Activated CD4-positive, alpha-beta memory T cell treated with anti-CD3 and anti-CD28 coated beads for 36 hours (primary cell): ENCODE data around the gene WFIKKN2. TPM values are rescaled to one million over a fixed set of nuclear protein-coding genes. Genes with fewer than 3 reads are reported as not detected.

Experiments used
- CTCF ChIA-PET: fragments of 350-600 bp; sonication (Branson Sonifier 250); formaldehyde crosslinking; loops from one replicate; lab custom pipeline; 2021; ENCODE audit warnings: antibody characterized with exemption, inconsistent platforms; lab: Charles Lee
- POLR2A ChIA-PET: fragments of 350-600 bp; sonication (Branson Sonifier 250); formaldehyde crosslinking; loops from one replicate; lab custom pipeline; 2021; ENCODE audit warnings: antibody characterized with exemption; lab: Charles Lee
- DNase-seq: peaks from one replicate; pipeline ENCODE4 v3.0.0-alpha.2; 2020
- H3K27ac Mint-ChIP-seq: one replicate; pipeline ENCODE4 v1.8.0; 2021; ENCODE audit warnings: mixed read lengths
- H3K27me3 Mint-ChIP-seq: one replicate; pipeline ENCODE4 v1.8.0; 2021; ENCODE audit warnings: mixed read lengths
- H3K36me3 Mint-ChIP-seq: one replicate; pipeline ENCODE4 v1.8.0; 2021; ENCODE audit warnings: mixed read lengths
- H3K4me1 Mint-ChIP-seq: one replicate; pipeline ENCODE4 v1.8.0; 2021; ENCODE audit warnings: low read depth, mixed read lengths
- H3K4me3 Mint-ChIP-seq: one replicate; pipeline ENCODE4 v1.8.0; 2021; ENCODE audit warnings: mild to moderate bottlenecking, mixed read lengths
- H3K9me3 Mint-ChIP-seq: one replicate; pipeline ENCODE4 v1.8.0; 2021; ENCODE audit warnings: mixed read lengths
- intact Hi-C: fragments of 100-400 bp; cut with micrococcal nuclease; formaldehyde crosslinking; loops from one replicate; pipeline ENCODE4 v1.15.1; 2023
- total RNA-seq, 2 experiments: library from RNA; stranded (reverse); gene quantifications; one replicate each; pipeline ENCODE4 v1.2.3, GENCODE V29; 2021

WFIKKN2 gene
- total RNA-seq, 2 experiments from 2014 or later: not detected

- Mint-ChIP-seq H3K4me1 (peaks cover 27% of the 10 kb centered on the region), H3K4me3 (no peak overlapping the region), H3K36me3 (peaks cover 19% of the 10 kb centered on the region), H3K9me3 (no peaks in the 10 kb centered on the region), H3K27me3 (no peaks in the 10 kb centered on the region), H3K27ac (no peak overlapping the region)
- ChIA-PET POLR2A (interaction anchor here (1.2 kb wide), 2 partner anchors 10 to 93 kb away, joined by 5 read pairs; no protein-coding TSS in a partner anchor), CTCF (interaction anchor here (0.6 to 9.4 kb wide), 9 partner anchors 8 to 160 kb away, joined by 3 to 153 read pairs (median 4); no protein-coding TSS in a partner anchor)
- intact Hi-C loops: no loop called here
- DNase-seq: no peak
These were observed 26.6 kb downstream of the WFIKKN2 start for GRCh38 chr17:50861822-50862528.

- Mint-ChIP-seq H3K27ac (peak overlapping the region; percentile 39), H3K4me1 (peaks cover 33% of the 10 kb centered on the region), H3K27me3 (no peaks in the 10 kb centered on the region), H3K4me3 (peak overlapping the region; percentile 4), H3K36me3 (peaks cover 19% of the 10 kb centered on the region), H3K9me3 (no peaks in the 10 kb centered on the region)
- intact Hi-C loops: loop anchor here (1.0 kb wide), 1 partner anchor 94 kb away; no protein-coding TSS in a partner anchor
- DNase-seq: peak; percentile 73
- CTCF ChIA-PET: interaction anchor here (0.6 to 9.4 kb wide), 15 partner anchors 10 to 97 kb away, joined by 3 to 153 read pairs (median 4); no protein-coding TSS in a partner anchor
- POLR2A ChIA-PET: interaction anchor here (0.6 to 1.3 kb wide), 3 partner anchors 68 to 81 kb away, joined by 3 to 4 read pairs (median 4); no protein-coding TSS in a partner anchor
These were observed 27.9 kb downstream of the WFIKKN2 start for GRCh38 chr17:50863221-50863843.

DNA sequence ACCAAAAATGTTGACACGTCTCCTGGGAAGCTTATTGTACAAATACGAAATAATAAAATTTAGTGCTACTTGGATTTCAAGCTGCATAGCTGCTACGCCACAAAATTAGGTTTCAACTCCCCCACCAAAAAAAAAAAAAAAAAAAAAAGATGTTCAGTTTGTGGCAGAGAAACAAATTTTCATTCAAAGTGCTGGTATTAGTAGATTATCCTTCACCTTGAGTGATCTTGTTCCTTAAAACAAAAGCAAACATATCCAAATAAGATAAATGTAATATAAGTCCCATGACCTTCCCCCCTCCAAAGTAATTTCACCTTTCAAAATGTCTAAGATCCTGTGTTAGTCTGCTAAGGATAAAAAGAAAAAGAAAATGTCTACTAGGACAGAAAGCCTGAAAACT, 28.5 kb downstream of the WFIKKN2 start:
- POLR2A ChIA-PET: interaction anchor here (1.1 to 1.3 kb wide), 2 partner anchors 78 to 80 kb away, joined by 3 to 4 read pairs; no protein-coding TSS in a partner anchor
- Mint-ChIP-seq H3K4me3 (peak overlapping the region; percentile 100), H3K27me3 (no peaks in the 10 kb centered on the region), H3K9me3 (no peaks in the 10 kb centered on the region), H3K4me1 (peaks cover 37% of the 10 kb centered on the region), H3K36me3 (peaks cover 19% of the 10 kb centered on the region), H3K27ac (peak overlapping the region; percentile 99)
- intact Hi-C loops: loop anchor here (1.0 kb wide), 1 partner anchor 93 kb away; no protein-coding TSS in a partner anchor
- DNase-seq: no peak
- CTCF ChIA-PET: interaction anchor here (0.6 to 9.4 kb wide), 15 partner anchors 10 to 283 kb away, joined by 3 to 153 read pairs (median 4); no protein-coding TSS in a partner anchor

DNA sequence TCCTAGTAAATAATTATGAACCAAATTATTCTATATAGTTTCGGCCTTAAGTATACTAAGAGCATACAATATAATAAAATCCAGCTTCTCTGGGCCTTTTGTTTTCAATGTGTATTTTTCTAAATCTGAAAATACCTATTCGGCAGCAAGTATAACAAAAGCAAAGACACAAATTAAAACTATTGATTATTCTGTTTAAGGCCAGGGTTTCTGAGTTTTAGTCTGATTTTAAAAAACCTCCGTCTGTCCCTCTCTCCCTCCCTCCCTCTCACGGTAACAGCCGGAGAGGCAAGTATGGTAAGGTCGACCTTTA, 29.3 kb downstream of the WFIKKN2 start:
- peak; percentile 27 for DNase-seq
- Mint-ChIP-seq H3K4me1 (peaks cover 39% of the 10 kb centered on the region), H3K27me3 (no peaks in the 10 kb centered on the region), H3K27ac (peak overlapping the region; percentile 99), H3K4me3 (peak overlapping the region; percentile 100), H3K9me3 (no peaks in the 10 kb centered on the region), H3K36me3 (peaks cover 19% of the 10 kb centered on the region)
- POLR2A ChIA-PET: interaction anchor here (1.1 to 4.1 kb wide), 12 partner anchors 12 to 289 kb away, joined by 3 to 52 read pairs (median 29); partner anchors contain the start of genes NME1 and SPAG9
- intact Hi-C loops: loop anchor here (1.0 kb wide), 1 partner anchor 12 kb away; no protein-coding TSS in a partner anchor
- CTCF ChIA-PET: interaction anchor here (1.0 to 9.4 kb wide), 6 partner anchors 11 to 256 kb away, joined by 3 to 153 read pairs (median 6); partner anchors contain the start of gene SPAG9

DNA sequence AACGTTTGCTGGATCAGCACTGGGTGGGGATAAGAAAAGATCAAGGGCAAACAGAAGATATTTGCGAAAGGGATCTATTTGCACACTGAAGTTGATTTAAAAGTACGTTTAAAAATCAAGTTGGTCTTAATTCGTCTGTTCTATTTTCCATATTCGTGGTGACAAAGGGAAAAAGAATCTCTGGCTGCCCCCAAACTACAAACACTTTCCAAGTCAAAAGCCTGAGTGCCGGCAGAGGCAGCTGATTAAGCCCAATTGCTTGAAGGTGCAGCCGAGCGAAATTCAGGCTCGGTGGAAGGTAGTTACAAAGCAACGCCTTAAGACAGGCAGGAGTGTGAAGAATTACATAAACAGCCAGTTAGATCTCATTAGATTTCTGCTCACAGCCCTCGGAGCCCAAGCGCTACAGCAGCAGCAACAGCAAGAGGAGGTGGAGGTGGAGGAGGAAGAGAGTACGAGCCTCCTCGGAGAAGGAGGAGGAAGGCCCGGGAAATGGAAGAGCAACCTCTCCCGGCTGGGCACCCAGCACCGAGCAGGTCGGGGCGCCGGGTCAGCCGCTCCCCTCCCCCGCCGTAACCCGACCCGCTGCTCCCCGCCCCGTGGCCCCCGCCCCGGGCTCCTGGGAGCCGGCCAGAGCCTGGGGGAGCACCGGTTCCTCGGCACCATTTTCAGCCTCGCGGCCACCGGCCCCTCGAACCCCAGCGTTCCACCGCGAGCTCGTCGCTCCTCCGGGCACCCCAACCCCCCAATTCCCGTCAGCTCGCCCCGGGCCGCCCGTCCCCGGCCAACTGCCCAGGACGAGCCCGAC, 29.9 kb downstream of the WFIKKN2 start:
- peak; percentile 64 for DNase-seq
- Mint-ChIP-seq H3K27me3 (no peaks in the 10 kb centered on the region), H3K9me3 (no peaks in the 10 kb centered on the region), H3K36me3 (peaks cover 19% of the 10 kb centered on the region), H3K27ac (peak overlapping the region; percentile 99), H3K4me1 (peaks cover 42% of the 10 kb centered on the region), H3K4me3 (peak overlapping the region; percentile 100)
- intact Hi-C loops: loop anchor here (1.0 kb wide), 1 partner anchor 13 kb away; no protein-coding TSS in a partner anchor
- ChIA-PET POLR2A (interaction anchor here (0.7 to 4.1 kb wide), 26 partner anchors 9 to 288 kb away, joined by 3 to 52 read pairs (median 6); partner anchors contain the start of genes LUC7L3, NME1 and SPAG9), CTCF (interaction anchor here (0.9 to 9.4 kb wide), 6 partner anchors 9 to 255 kb away, joined by 3 to 153 read pairs (median 4); partner anchors contain the start of gene SPAG9)

DNA sequence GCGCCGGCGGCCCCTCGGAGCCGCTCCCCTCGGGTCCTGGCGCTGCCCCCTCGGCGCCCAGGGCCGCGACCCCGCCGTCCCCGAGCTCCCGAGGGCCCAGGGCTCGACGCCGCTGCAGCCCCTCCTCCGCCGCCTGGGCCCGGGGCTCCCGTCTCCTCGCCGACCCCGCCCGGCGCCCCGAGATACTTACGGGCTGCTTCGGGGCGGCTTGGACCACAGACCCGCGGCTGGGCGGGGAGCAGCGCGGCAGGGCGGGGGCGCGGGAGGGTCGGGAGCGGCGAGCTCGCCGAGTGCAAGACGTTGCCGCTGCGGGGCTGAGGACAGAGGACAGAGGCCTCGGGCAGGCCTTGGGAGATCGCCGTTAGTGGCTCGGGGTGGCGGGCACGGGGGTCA, 30.5 kb downstream of the WFIKKN2 start:
- Mint-ChIP-seq H3K27me3 (no peaks in the 10 kb centered on the region), H3K4me1 (peaks cover 42% of the 10 kb centered on the region), H3K4me3 (peak overlapping the region; percentile 93), H3K27ac (peak overlapping the region; percentile 99), H3K9me3 (no peaks in the 10 kb centered on the region), H3K36me3 (peaks cover 19% of the 10 kb centered on the region)
- POLR2A ChIA-PET: interaction anchor here (0.7 to 4.1 kb wide), 31 partner anchors 10 to 300 kb away, joined by 3 to 52 read pairs (median 4); partner anchors contain the start of genes LUC7L3, NME1, NME2 and SPAG9
- no peak for DNase-seq
- intact Hi-C loops: loop anchor here (1.0 to 2.0 kb wide), 5 partner anchors 14 to 395 kb away; partner anchors contain the start of genes MBTD1 and UTP18
- CTCF ChIA-PET: interaction anchor here (0.9 to 9.4 kb wide), 6 partner anchors 8 to 287 kb away, joined by 3 to 153 read pairs (median 6); partner anchors contain the start of gene NME1

GRCh38 chr17:50866261-50866949, 31.0 kb downstream of the WFIKKN2 start, which contains the start of gene TOB1:
TSS of gene TOB1 (minus strand) at chr17:50866354. CDS start at chr17:50864017, 2,337 bp downstream.
- Mint-ChIP-seq H3K9me3 (no peaks in the 10 kb centered on the region), H3K4me1 (peaks cover 44% of the 10 kb centered on the region), H3K27me3 (no peaks in the 10 kb centered on the region), H3K27ac (peak within 1 kb of the TSS; percentile 99), H3K4me3 (peak within 1 kb of the TSS; percentile 100), H3K36me3 (peaks cover 19% of the 10 kb centered on the region)
- POLR2A ChIA-PET: interaction anchor here (0.6 to 4.1 kb wide), 35 partner anchors 9 to 1622 kb away, joined by 3 to 52 read pairs (median 4); partner anchors contain the start of genes LUC7L3, NME1, NME2 and SPAG9
- peak; percentile 98 for DNase-seq
- CTCF ChIA-PET: interaction anchor here (1.0 to 9.4 kb wide), 6 partner anchors 13 to 287 kb away, joined by 3 to 153 read pairs (median 6); partner anchors contain the start of gene NME1
- intact Hi-C loops: loop anchor here (1.0 to 2.0 kb wide), 4 partner anchors 20 to 394 kb away; partner anchors contain the start of genes MBTD1 and UTP18

DNA sequence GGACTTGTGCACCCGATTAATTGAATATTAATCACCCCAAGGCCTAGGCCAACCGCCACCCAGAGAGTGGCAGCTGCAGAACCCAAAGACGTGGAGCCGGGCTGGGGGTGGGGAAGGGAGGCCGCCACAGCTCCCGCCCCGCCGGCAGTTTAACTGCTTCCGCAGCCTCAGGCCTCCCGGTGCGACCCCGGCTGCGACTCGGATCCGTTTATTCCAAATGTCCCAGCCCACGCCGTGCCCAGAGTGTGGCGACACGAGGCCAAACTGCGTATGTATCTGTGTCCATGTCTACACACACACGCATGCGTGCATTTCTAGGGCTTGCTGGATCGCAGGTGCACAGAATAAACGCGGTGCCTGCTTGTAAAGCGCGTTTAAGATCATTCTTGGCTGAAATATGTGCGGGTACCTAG, 31.6 kb downstream of the WFIKKN2 start:
- Mint-ChIP-seq H3K4me3 (peak overlapping the region; percentile 93), H3K4me1 (peaks cover 44% of the 10 kb centered on the region), H3K27me3 (no peaks in the 10 kb centered on the region), H3K36me3 (peaks cover 14% of the 10 kb centered on the region), H3K9me3 (no peaks in the 10 kb centered on the region), H3K27ac (peak overlapping the region; percentile 99)
- POLR2A ChIA-PET: interaction anchor here (0.6 to 4.1 kb wide), 19 partner anchors 9 to 325 kb away, joined by 3 to 52 read pairs (median 11); partner anchors contain the start of genes NME1 and SPAG9
- intact Hi-C loops: loop anchor here (1.0 to 2.0 kb wide), 7 partner anchors 20 to 394 kb away; partner anchors contain the start of genes MBTD1, NME1 and UTP18
- DNase-seq: peak; percentile 76
- CTCF ChIA-PET: interaction anchor here (0.7 to 9.4 kb wide), 6 partner anchors 10 to 286 kb away, joined by 3 to 153 read pairs (median 6); partner anchors contain the start of gene NME1

DNA sequence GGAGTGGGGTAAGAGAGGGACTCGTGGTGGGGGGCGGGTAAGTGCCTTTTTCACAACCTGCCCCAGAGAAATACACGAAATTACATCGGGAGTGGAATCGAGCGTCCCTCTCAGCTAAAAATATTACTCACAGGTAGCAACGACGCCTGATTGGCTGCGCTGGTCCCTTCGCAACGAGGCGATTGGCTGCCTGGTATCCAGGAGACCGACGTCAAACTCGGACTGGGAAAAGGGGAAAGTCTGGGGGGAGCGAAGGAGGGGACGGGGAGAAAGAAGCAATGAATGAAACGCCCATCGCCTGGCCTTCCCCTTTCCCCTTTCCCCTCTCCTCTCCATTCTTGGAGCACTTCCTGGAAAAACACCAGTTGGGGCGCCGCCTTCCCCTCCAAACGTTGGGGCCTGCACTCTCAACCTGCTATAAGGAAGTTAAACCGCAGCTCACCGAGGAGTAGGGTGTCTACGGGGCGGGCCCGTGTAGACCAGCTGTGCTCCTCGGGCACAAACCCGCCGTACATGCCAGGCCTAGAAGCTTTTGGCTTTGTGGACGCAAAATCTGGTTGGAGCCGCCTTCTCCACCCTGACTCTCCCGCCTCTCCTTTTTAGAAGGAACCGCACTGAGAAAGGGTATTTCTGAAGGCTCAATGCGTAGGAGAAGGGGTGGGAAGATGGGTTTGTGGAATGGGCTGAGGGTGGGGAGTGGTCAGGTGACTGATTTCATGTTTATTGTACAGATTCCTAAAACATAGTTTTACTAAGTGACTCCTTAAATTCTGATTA, 32.2 kb downstream of the WFIKKN2 start:
- no peaks in the 10 kb centered on the region for H3K9me3 Mint-ChIP-seq
- H3K27me3 Mint-ChIP-seq: no peaks in the 10 kb centered on the region
- DNase-seq: peak; percentile 92
- ChIA-PET CTCF (interaction anchor here (0.7 to 9.4 kb wide), 6 partner anchors 9 to 286 kb away, joined by 3 to 153 read pairs (median 5); partner anchors contain the start of gene NME1), POLR2A (interaction anchor here (0.5 to 4.1 kb wide), 15 partner anchors 15 to 326 kb away, joined by 3 to 52 read pairs (median 12); partner anchors contain the start of genes NME1 and SPAG9)
- peaks cover 13% of the 10 kb centered on the region for H3K36me3 Mint-ChIP-seq
- H3K4me1 Mint-ChIP-seq: peaks cover 48% of the 10 kb centered on the region
- H3K4me3 Mint-ChIP-seq: peak overlapping the region; percentile 93
- peak overlapping the region; percentile 99 for H3K27ac Mint-ChIP-seq
- intact Hi-C loops: loop anchor here (1.0 to 2.0 kb wide), 6 partner anchors 19 to 393 kb away; partner anchors contain the start of genes MBTD1, NME1 and UTP18
